HG03521 (cell line): ENCODE data around the gene CD84.
"Not testable (repeated sequence)": the region's sequence is repeated elsewhere in the genome, so short reads cannot be mapped to it uniquely, and the experiment has no call there.

Source experiments
- ATAC-seq: cut with Tn5 transposase; IDR thresholded peaks from one replicate; pipeline ENCODE4 v1.9.1; 2021; ENCODE audit warnings: mild to moderate bottlenecking, moderate library complexity; ENCODE audit not compliant: unreplicated experiment

CD84 gene

DNA sequence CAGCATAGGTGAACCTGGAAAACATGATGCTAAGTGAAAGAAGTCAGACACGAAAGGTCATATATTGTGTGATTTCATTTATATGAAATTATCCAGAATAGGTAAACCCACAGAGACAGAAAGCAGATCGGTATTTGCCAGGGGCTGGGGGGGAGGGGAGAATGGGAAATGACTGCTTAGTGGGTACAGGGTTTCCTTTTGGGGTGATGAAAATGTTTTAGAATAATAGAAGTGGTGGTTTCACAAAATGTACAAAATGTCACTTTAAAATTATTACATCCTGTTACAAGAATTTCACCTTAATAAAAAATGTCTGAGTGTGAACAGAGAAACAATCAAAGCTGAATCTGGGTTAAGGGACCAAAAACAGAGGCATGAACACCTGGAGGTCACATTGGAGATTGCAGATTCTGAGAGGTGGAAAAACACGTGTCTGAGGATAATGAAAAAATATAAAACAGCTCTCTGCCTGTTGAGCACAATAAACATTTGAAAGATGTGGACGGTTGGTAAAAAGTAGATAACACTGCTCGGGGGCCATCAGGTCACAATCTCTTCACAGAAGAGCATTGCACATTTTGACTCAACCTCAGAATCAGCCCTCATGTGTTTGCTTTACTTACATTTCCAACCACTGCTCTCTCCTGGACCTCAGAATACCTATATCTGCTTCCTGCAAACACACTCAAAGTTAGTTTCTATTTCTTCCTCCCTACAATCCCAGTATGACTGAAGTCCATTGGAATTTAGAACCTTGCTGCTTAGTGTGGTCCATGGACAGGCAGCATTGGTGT, 59.5 kb downstream of the CD84 start:
- no peak for ATAC-seq

DNA sequence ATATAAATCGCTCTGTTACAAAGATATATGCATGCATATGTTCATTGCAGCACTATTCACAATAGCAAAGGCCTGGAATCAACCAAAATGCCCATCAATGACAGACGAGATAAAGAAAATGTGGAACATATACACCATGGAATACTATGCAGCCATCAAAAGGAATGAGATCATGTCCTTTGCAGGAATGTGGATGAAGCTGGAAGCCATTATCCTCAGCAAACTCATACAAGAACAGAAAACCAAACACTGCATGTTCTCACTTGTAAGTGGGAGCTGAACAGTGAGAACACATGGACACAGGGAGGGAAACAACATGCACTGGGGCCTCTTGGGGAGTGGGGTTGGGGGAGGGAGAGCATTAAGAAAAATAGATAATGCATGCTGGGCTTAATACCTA, 61.8 kb downstream of the CD84 start:
- ATAC-seq, result not testable (repeated sequence)

GRCh38 chr1:160515908-160516307, 63.4 kb downstream of the CD84 start:
- not testable (repeated sequence) for ATAC-seq

GRCh38 chr1:160504651-160505050, 74.6 kb downstream of the CD84 start:
- no peak for ATAC-seq

GRCh38 chr1:160503087-160503486, 76.2 kb downstream of the CD84 start:
- ATAC-seq, result no peak

DNA sequence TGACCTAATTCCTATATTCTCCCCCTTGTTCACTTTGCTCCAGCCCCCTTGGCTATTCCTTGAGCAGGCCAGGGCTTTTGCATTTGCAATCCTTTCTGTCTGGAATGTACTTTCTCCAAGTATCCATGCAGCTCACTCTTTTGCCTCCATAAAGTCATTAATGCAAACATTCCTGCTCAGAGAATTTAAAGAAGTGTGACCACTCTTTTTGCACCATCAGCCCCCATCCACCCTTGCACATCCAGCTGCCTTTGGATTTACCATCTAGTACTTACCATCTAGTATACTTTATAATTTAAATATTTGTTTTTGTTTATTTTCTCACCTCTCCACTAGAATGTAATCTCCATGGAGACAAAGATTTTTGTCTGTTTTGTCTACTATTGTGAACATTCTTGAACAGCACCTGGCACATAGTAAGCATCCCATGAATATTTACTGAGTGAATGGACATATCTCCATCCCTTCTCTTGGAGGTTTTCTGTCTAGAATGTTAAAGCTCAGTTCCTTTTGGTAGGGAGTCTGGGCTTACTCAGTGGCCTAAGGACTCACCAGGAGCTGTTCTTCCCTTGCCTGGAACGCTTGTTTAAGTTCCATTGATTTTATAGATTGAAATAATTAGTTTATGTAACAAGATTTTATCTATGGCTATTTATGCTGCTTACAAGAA, 78.8 kb downstream of the CD84 start:
- no peak for ATAC-seq

GRCh38 chr1:160499631-160500030, 79.7 kb downstream of the CD84 start:
- no peak for ATAC-seq

DNA sequence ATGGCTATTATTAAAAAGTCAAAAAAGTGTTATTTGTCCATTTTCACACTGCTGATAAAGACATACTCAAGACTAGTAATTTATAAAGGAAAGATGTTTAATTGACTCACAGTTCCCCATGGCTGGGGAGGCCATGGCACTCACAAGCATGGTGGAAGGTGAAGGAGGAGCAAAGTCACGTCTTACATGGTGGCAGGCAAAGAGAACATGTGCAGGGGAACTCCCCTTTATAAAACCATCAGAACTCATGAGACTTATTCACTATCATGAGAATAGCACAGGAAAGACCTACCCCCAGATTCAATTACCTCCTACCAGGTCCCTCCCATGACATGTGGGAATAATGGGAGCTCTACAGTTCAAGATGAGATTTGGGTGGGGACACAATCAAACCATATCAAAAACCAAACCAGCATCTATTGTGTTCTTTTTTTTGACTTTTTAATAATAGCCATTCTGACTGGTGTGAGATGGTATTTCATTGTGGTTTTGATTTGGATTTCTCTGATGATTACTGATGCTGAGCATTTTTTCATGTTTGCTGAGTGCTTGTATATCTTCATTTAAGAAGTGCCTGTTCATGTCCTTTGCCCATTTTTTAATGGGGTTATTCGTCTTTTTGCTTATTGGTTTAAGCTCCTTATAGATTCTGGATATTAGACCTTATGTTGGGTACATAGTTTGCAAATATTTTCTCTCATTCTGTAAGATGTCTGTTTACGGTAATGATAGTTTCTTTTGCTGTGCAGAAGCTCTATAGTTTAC, 80.8 kb downstream of the CD84 start:
- ATAC-seq, result not testable (repeated sequence)

DNA sequence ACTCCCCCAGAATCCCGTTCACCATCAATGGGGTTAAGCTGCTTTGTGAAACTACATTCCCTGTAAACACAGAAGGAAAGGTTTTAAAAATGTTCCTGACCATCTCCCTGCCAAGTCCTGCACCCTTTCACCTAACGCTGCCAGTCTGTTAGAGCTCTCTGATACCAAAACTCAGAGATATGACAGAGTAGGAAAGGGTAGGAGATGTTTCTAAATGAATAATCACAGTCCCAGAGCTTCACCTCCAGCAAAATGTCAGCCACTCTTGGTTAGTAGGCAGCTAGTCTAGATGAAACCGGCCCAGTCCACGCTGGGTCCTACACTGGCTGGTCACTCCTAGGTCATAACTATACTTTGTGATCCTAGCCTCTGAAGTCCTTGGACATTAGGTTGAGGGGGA, 83.0 kb downstream of the CD84 start:
- no peak for ATAC-seq

DNA sequence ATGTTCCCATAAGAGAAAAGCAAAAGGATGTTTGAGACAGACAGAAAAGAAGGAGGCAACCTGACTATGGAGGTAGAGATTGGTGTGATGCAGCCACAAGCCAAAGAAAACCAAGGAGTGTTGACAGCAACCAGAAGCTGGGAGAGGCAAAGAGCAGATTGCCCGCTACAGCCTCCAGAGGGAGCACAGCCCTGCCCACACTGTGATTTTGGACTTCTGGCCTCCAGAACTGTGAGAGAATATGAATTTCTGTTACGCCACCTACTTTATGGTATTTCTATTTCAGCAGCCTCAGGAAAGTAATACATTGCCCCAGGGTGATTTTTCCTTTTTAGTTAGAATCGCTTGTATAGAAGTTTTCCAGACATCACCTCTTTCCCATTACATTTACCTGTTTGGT, 84.7 kb downstream of the CD84 start:
- no peak for ATAC-seq

DNA sequence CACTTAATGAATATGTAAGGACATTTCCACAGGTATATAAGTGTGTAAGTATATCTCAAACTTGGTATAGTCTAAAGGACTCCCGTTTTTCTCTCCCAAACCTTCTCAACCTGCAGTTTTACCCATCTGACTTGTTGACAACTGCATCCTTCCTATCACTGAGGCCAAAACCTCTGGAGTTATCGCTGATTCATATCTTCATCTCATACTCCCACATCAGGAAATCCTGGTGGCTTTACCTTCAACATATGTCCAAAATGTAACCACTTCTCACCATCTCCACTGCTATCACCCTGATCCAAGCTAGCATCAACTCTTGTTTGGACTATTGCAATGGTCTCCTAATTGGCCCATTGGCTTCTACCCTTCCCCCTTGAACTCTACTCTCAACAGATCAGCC, 86.7 kb downstream of the CD84 start:
- ATAC-seq, result no peak

DNA sequence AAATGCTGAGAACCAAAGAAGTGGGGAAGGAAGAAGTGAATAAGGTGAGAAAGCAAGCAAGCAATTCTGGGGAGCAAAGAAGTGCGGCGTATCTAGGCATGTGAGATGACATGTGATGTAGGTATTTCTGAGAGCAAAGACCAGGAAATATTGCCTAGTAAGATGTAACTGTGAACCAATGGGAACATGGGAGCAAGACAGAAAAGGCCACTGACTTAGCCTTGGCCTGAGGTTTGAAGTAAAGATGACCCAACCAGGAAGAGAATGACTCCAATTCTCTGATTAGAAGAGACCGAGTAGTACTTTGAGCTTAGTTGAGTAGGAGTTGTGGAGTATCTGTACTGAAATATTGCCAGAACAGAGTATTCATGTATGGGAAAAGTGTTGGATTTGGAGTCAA, 87.3 kb downstream of the CD84 start:
- ATAC-seq, result no peak
